Stimulated activated CD4-positive, alpha-beta T cell treated with anti-CD3 and anti-CD28 coated beads, Interleukin-12 subunit alpha, Interleukin-12 subunit beta, amount 100 ng/mL, for 48 hours (primary cell): ENCODE data around the gene KLHL11.

Experiments used
- DNase-seq, 3 donors: peaks; one replicate each; pipeline ENCODE4 v3.0.0-alpha.2; 2020; ENCODE audit warnings: low read depth in 2 of 3, low spot score in 1 of 3

The KLHL11 gene

GRCh38 chr17:41811549-41812380 is 53.5 kb downstream of the KLHL11 start, which contains the start of gene P3H4:
TSS of gene P3H4 (minus strand) at chr17:41811949. CDS start at chr17:41811915, 34 bp downstream.
- peak; percentile 46 to 63 (median 49) for DNase-seq

- DNase-seq = no peak
Measured at GRCh38 chr17:41810659-41811548, 54.3 kb downstream of the KLHL11 start.

- no peak for DNase-seq
Measured at GRCh38 chr17:41806685-41807445, 58.4 kb downstream of the KLHL11 start.
